ENCODE measurements around the gene BMPER. TPM values are rescaled to one million over a fixed set of nuclear protein-coding genes. Genes with fewer than 3 reads are reported as not detected.
A peak's percentile ranks its signal among the peaks of the same experiment; 100 is the strongest.

Gene BMPER
- total RNA-seq, 2 donors from 2014 or later: 3.0 to 3.8 TPM

DNA sequence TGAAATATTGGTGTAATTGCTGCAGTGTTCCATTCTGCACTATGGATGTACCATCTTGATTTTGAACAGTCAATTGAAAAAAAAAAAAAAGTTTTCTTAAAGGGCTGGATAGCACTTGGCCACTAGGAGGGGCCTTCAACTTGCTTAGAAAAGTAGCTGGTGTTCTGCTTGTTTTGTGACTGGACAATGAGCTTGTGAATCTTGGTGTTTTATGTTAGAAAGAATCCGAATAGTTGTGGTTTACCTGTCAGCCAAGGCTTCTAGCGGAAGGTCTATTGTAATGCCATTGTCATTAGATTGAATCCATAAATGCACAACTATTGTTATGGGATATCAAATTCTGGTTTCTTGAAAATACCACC lies 77.1 kb downstream of the BMPER start:
- no peaks in the 10 kb centered on the region for H3K36me3 ChIP-seq
- H3K27ac ChIP-seq: no peak overlapping the region
- no peaks in the 10 kb centered on the region for H3K27me3 ChIP-seq
- H3K4me3 ChIP-seq: no peak overlapping the region
- H3K4me1 ChIP-seq: no peaks in the 10 kb centered on the region
- no peak for DNase-seq (ENCODE audit: low spot score)
- no peaks in the 10 kb centered on the region for H3K9me3 ChIP-seq
- TF ChIP-seq, protein P1, sequence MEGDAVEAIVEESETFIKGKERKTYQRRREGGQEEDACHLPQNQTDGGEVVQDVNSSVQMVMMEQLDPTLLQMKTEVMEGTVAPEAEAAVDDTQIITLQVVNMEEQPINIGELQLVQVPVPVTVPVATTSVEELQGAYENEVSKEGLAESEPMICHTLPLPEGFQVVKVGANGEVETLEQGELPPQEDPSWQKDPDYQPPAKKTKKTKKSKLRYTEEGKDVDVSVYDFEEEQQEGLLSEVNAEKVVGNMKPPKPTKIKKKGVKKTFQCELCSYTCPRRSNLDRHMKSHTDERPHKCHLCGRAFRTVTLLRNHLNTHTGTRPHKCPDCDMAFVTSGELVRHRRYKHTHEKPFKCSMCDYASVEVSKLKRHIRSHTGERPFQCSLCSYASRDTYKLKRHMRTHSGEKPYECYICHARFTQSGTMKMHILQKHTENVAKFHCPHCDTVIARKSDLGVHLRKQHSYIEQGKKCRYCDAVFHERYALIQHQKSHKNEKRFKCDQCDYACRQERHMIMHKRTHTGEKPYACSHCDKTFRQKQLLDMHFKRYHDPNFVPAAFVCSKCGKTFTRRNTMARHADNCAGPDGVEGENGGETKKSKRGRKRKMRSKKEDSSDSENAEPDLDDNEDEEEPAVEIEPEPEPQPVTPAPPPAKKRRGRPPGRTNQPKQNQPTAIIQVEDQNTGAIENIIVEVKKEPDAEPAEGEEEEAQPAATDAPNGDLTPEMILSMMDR (IDR thresholded peaks at IDR 0.05): peak in 1 of 2 donors; percentile 33

DNA sequence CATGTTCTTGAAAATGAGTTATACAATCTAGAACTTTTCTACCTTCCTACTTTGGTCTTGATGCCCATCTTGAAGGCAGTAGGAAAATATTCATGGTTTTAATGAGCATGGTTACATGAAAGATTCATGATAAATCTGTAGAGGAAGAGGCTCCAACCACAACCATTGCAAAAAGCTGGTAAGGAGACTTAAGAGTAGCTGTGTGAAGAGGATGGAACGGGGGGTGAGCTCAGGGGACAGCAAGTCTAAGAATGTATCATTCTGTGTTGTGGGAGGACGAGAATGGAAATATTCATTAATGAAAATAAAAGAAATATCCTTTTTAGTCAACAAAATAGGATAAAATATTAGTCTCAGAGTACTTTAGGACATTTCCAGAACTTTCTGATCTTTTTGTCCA lies 81.1 kb downstream of the BMPER start:
- no peak for DNase-seq (ENCODE audit: low spot score)
- Histone ChIP-seq H3K4me3 (no peak overlapping the region), H3K4me1 (no peaks in the 10 kb centered on the region), H3K27ac (no peak overlapping the region), H3K36me3 (no peaks in the 10 kb centered on the region), H3K9me3 (no peaks in the 10 kb centered on the region), H3K27me3 (no peaks in the 10 kb centered on the region)
- TF ChIP-seq, protein P1 (IDR thresholded peaks at IDR 0.05): no peak

DNA sequence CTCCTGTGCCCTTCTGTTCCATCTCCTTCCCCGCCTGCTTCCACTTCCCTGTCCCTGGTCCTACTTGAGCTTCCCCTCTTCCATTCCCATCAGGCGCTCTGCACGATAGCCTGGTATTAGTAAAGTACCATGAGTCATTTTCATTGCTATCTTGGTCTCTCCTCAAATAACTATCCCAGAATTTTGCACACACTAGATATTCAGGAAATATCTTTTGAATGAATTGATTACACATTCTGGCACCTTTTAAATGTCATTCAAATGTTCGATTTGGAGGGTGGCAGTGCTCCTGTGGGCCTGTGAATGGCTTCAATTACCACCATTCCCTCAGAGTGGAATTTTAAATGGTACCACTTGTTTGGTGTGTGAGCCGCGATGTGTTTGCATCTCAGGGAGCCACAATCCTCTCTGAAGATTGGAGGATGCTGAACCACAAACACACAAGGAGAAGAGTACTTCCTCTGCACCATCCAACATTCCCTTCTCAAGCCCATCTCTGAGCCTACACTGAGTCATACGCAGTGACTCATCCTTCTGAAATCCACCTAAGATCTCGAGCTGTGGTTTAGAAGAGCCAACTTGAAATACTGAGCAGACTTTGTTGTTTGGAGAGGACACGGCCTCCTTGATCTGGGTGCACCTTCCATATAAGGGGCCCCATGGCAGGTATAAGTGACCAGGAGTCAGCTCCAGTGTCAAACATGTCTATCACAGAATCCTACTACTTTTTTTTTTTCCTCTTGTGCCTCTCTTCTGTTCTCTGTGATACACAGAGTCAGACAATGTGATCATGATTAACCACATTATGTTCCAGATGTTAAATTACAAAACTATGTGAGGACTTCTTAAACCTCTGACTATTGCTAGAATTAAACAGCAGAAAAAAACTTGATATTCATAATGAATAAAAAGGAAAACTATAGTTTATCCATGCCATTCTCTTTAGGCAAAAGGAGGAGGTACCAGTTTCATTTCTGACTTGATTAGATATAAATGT lies 81.9 kb downstream of the BMPER start:
- H3K4me3 ChIP-seq: no peak overlapping the region
- no peak for DNase-seq (ENCODE audit: low spot score)
- H3K9me3 ChIP-seq: no peaks in the 10 kb centered on the region
- H3K36me3 ChIP-seq: no peaks in the 10 kb centered on the region
- H3K27ac ChIP-seq: peak overlapping the region in 1 of 2 donors; percentile 15
- no peaks in the 10 kb centered on the region for H3K27me3 ChIP-seq
- no peaks in the 10 kb centered on the region for H3K4me1 ChIP-seq
- TF ChIP-seq, protein P1 (IDR thresholded peaks at IDR 0.05): no peak

DNA sequence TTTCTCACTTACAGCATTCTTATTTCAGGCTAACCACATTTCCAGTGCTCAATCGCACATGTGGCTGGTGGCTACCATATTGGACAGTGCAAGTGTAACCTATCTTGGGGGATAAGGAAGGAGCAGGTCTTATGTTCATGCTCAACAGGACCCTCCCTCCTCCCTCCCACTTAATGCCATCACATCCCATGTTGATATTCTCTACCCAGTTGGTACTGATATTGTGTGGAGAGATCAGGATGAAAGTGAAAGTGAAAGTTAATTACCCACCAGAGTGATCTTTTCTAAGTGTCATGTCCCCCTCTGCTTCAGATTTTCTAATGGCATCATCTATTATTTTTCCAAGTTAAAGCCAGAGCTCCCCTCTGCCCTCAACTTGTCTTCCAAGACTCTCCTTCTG lies 91.6 kb downstream of the BMPER start:
- H3K4me1 ChIP-seq: no peaks in the 10 kb centered on the region
- H3K4me3 ChIP-seq: no peak overlapping the region
- no peak for DNase-seq (ENCODE audit: low spot score)
- H3K9me3 ChIP-seq: no peaks in the 10 kb centered on the region
- H3K36me3 ChIP-seq: no peaks in the 10 kb centered on the region
- no peak overlapping the region for H3K27ac ChIP-seq
- H3K27me3 ChIP-seq: no peaks in the 10 kb centered on the region
- TF ChIP-seq, protein P1 (IDR thresholded peaks at IDR 0.05): no peak

DNA sequence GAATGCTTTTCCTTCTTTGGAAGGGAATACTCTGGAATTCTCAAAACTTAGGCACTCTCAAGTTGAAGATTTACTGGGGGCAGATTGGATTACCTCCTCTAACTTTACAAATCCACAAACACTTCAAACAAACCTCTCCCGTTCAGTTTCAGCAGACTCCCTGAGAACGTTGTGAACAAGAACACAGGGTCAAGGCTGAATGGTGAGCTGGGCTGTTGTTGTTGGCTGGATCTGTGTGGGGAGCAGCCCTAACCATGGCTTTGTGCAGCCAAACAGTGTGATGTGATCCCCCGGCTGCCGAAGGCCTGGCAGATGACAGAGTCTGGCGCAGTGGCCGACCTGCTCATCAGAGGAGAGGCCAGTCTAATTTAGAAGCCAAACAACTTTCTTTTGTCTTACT lies 93.1 kb downstream of the BMPER start:
- TF ChIP-seq, protein P1 (IDR thresholded peaks at IDR 0.05): no peak
- Histone ChIP-seq H3K36me3 (no peaks in the 10 kb centered on the region), H3K27ac (no peak overlapping the region), H3K27me3 (no peaks in the 10 kb centered on the region), H3K4me1 (no peaks in the 10 kb centered on the region), H3K9me3 (no peaks in the 10 kb centered on the region), H3K4me3 (no peak overlapping the region)
- DNase-seq (ENCODE audit: low spot score): peak; percentile 61

All from right atrium auricular region (tissue), 2 donors.